HEK293 (cell line): Measurements from ENCODE around the gene SH3BGRL3.

Source experiments
- FEZF1 ChIP-seq: fragments of 450-650 bp; formaldehyde crosslinking; IDR thresholded peaks from 2 replicates; pipeline ENCODE4 v1.5.1; 2016; ENCODE audit warnings: missing biosample characterization, missing genetic modification characterization
- IKZF3 ChIP-seq: fragments of 450-650 bp; IDR thresholded peaks from 2 replicates; pipeline ENCODE4 v1.5.0; 2018; ENCODE audit warnings: missing biosample characterization, mild to moderate bottlenecking, missing genetic modification characterization, moderate library complexity
- MEIS1 ChIP-seq: sonication (generic); formaldehyde crosslinking; IDR thresholded peaks from 2 replicates; pipeline ENCODE4 v1.8.1; 2022; ENCODE audit warnings: missing genetic modification reagents, mild to moderate bottlenecking, borderline replicate concordance
- ZBTB17 ChIP-seq: fragments of 450-650 bp; formaldehyde crosslinking; IDR thresholded peaks from 2 replicates; pipeline ENCODE4 v1.5.1; 2016; ENCODE audit warnings: missing biosample characterization, missing genetic modification characterization
- ZNF155 ChIP-seq: fragments of 450-650 bp; formaldehyde crosslinking; IDR thresholded peaks from 2 replicates; pipeline ENCODE4 v1.5.1; 2016; ENCODE audit warnings: missing biosample characterization, missing genetic modification characterization
- ZNF266 ChIP-seq: fragments of 450-650 bp; formaldehyde crosslinking; IDR thresholded peaks from 2 replicates; pipeline ENCODE4 v1.5.1; 2016; ENCODE audit warnings: missing biosample characterization, missing genetic modification characterization, low read depth
- ZNF274 ChIP-seq, 2 experiments: fragments of 200-500 bp in 1 of 2; fragments of 450-650 bp in 1 of 2; sonication (Bioruptor generic) in 1 of 2; formaldehyde crosslinking in 1 of 2; IDR thresholded peaks; 2 replicates each; pipeline versions ENCODE4 v1.5.1 to v1.6.1; 2014 to 2016; ENCODE audit warnings: borderline replicate concordance in 1 of 2, inconsistent platforms in 1 of 2, low read length in 1 of 2, missing biosample characterization in 1 of 2, missing genetic modification characterization in 1 of 2
- ZNF324 ChIP-seq: fragments of 450-650 bp; formaldehyde crosslinking; IDR thresholded peaks from 2 replicates; pipeline ENCODE4 v1.5.1; 2016; ENCODE audit warnings: missing biosample characterization, missing genetic modification characterization
- ZNF501 ChIP-seq: fragments of 450-650 bp; formaldehyde crosslinking; IDR thresholded peaks from 2 replicates; pipeline ENCODE4 v1.5.1; 2016; ENCODE audit warnings: missing biosample characterization, missing genetic modification characterization
- ZNF571 ChIP-seq: fragments of 450-650 bp; formaldehyde crosslinking; IDR thresholded peaks from 2 replicates; pipeline ENCODE4 v1.5.0; 2017; ENCODE audit warnings: missing biosample characterization, missing genetic modification characterization
- ZNF701 ChIP-seq: fragments of 450-650 bp; formaldehyde crosslinking; IDR thresholded peaks from 2 replicates; pipeline ENCODE4 v1.5.1; 2016; ENCODE audit warnings: missing biosample characterization, missing genetic modification characterization
- ZNF768 ChIP-seq: fragments of 450-650 bp; formaldehyde crosslinking; IDR thresholded peaks from 2 replicates; pipeline ENCODE4 v1.5.1; 2018; ENCODE audit warnings: missing biosample characterization, mild to moderate bottlenecking, missing genetic modification characterization
- ZNF776 ChIP-seq: fragments of 450-650 bp; formaldehyde crosslinking; IDR thresholded peaks from 2 replicates; pipeline ENCODE4 v1.5.0; 2017; ENCODE audit warnings: missing biosample characterization, missing genetic modification characterization, borderline replicate concordance
- ZSCAN23 ChIP-seq: fragments of 450-650 bp; formaldehyde crosslinking; IDR thresholded peaks from 2 replicates; pipeline ENCODE4 v1.5.1; 2016; ENCODE audit warnings: missing biosample characterization, missing genetic modification characterization
- TF ChIP-seq, protein P1 (sequence below): fragments of 450-650 bp; formaldehyde crosslinking; conservative IDR thresholded peaks from 2 replicates; pipeline ENCODE4 v1.5.1; 2016; ENCODE audit warnings: low read depth, missing biosample characterization, missing genetic modification characterization
- TF ChIP-seq, protein P2 (sequence below): fragments of 450-650 bp; formaldehyde crosslinking; IDR thresholded peaks from 2 replicates; pipeline ENCODE4 v1.5.1; 2017; ENCODE audit warnings: missing biosample characterization, missing genetic modification characterization
- TF ChIP-seq, protein P3 (sequence below): fragments of 450-650 bp; formaldehyde crosslinking; IDR thresholded peaks from 2 replicates; pipeline ENCODE4; 2016; ENCODE audit warnings: missing biosample characterization, missing genetic modification characterization
- TF ChIP-seq, protein P4 (sequence below): fragments of 450-650 bp; formaldehyde crosslinking; conservative IDR thresholded peaks from 2 replicates; pipeline ENCODE4 v1.5.1; 2016; ENCODE audit warnings: low read depth, missing biosample characterization, missing genetic modification characterization
- TF ChIP-seq, protein P5 (sequence below): fragments of 450-650 bp; formaldehyde crosslinking; IDR thresholded peaks from 2 replicates; pipeline ENCODE4 v1.5.1; 2016; ENCODE audit warnings: missing biosample characterization, missing genetic modification characterization
- TF ChIP-seq, protein P6 (sequence below): fragments of 450-650 bp; formaldehyde crosslinking; IDR thresholded peaks from 2 replicates; pipeline ENCODE4 v1.5.1; 2016; ENCODE audit warnings: missing biosample characterization, missing genetic modification characterization

Gene SH3BGRL3

DNA sequence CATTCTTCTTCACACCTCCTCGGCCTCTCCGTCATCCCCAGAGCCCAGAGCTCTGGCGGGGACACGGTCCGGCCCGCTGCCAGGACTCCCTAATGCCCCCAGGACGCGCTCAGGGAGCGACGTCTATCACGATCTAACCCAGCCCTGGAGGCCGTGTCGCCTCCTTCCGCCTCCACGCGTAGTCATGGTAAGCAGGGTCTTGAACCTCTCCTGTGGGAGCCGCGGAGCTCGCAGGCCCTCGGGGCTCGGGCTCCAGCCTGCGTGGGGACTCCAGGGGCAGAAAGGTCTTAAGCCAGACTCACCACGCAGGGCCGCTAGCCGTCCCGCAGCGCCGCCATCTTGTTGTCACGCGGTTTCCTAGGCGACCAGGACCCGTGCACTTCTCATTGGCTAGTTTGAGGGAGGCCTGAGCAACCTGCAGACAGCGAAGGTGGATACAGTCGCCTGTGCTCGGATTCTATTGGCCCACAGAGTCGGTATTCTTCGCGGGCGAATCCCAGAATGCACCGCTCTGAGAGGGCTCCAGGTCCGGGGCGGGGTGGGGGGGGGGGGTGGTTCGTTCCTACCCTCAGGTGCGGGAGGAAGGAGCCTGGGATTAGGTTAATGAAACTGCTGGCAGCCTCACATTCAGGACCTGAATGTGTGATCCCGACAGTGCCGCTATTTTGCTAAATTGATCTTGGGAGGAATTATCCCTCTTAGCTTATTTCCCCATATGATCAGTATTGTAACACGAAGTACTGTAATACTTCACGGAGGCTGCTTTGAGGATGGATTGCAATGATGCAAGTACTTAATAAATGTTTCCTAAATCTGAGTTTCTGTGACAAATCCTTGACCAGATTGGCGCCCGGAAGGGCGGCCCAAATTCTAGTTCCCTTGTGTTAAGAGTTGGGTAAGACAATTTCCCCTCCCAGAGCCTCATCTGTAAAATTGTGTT lies 26.7 kb downstream of the SH3BGRL3 start, which contains the start of gene UBXN11 (continued):
- TF ChIP-seq, protein P1, sequence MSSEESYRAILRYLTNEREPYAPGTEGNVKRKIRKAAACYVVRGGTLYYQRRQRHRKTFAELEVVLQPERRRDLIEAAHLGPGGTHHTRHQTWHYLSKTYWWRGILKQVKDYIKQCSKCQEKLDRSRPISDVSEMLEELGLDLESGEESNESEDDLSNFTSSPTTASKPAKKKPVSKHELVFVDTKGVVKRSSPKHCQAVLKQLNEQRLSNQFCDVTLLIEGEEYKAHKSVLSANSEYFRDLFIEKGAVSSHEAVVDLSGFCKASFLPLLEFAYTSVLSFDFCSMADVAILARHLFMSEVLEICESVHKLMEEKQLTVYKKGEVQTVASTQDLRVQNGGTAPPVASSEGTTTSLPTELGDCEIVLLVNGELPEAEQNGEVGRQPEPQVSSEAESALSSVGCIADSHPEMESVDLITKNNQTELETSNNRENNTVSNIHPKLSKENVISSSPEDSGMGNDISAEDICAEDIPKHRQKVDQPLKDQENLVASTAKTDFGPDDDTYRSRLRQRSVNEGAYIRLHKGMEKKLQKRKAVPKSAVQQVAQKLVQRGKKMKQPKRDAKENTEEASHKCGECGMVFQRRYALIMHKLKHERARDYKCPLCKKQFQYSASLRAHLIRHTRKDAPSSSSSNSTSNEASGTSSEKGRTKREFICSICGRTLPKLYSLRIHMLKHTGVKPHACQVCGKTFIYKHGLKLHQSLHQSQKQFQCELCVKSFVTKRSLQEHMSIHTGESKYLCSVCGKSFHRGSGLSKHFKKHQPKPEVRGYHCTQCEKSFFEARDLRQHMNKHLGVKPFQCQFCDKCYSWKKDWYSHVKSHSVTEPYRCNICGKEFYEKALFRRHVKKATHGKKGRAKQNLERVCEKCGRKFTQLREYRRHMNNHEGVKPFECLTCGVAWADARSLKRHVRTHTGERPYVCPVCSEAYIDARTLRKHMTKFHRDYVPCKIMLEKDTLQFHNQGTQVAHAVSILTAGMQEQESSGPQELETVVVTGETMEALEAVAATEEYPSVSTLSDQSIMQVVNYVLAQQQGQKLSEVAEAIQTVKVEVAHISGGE (tag by site-specific recombination): no peak
- TF ChIP-seq ZNF324 (tag by site-specific recombination) (no peak), ZNF274 (IDR thresholded peaks at IDR 0.05; ENCODE audit: low read length) (no peak), ZNF274 (tag by site-specific recombination; IDR thresholded peaks at IDR 0.05; ENCODE audit: borderline replicate concordance) (no peak), ZNF701 (tag by site-specific recombination) (no peak), ZNF571 (tag by site-specific recombination) (no peak), ZNF501 (peak; percentile 69; the same call in 1 of the 2 replicates), ZSCAN23 (tag by site-specific recombination) (no peak), MEIS1 (CRISPR knock-in tag) (no peak), FEZF1 (tag by site-specific recombination) (no peak), ZNF768 (no peak), IKZF3 (no peak), ZBTB17 (tag by site-specific recombination) (peak; percentile 77; the same call in 1 of the 2 replicates), ZNF155 (tag by site-specific recombination) (no peak), ZNF266 (no peak), ZNF776 (tag by site-specific recombination) (no peak)
- TF ChIP-seq, protein P2, sequence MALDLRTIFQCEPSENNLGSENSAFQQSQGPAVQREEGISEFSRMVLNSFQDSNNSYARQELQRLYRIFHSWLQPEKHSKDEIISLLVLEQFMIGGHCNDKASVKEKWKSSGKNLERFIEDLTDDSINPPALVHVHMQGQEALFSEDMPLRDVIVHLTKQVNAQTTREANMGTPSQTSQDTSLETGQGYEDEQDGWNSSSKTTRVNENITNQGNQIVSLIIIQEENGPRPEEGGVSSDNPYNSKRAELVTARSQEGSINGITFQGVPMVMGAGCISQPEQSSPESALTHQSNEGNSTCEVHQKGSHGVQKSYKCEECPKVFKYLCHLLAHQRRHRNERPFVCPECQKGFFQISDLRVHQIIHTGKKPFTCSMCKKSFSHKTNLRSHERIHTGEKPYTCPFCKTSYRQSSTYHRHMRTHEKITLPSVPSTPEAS (tag by site-specific recombination): no peak
- TF ChIP-seq, protein P3, sequence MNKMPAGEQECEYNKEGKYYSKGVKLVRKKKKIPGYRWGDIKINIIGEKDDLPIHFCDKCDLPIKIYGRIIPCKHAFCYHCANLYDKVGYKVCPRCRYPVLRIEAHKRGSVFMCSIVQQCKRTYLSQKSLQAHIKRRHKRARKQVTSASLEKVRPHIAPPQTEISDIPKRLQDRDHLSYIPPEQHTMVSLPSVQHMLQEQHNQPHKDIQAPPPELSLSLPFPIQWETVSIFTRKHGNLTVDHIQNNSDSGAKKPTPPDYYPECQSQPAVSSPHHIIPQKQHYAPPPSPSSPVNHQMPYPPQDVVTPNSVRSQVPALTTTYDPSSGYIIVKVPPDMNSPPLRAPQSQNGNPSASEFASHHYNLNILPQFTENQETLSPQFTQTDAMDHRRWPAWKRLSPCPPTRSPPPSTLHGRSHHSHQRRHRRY: no peak
- TF ChIP-seq, protein P4, sequence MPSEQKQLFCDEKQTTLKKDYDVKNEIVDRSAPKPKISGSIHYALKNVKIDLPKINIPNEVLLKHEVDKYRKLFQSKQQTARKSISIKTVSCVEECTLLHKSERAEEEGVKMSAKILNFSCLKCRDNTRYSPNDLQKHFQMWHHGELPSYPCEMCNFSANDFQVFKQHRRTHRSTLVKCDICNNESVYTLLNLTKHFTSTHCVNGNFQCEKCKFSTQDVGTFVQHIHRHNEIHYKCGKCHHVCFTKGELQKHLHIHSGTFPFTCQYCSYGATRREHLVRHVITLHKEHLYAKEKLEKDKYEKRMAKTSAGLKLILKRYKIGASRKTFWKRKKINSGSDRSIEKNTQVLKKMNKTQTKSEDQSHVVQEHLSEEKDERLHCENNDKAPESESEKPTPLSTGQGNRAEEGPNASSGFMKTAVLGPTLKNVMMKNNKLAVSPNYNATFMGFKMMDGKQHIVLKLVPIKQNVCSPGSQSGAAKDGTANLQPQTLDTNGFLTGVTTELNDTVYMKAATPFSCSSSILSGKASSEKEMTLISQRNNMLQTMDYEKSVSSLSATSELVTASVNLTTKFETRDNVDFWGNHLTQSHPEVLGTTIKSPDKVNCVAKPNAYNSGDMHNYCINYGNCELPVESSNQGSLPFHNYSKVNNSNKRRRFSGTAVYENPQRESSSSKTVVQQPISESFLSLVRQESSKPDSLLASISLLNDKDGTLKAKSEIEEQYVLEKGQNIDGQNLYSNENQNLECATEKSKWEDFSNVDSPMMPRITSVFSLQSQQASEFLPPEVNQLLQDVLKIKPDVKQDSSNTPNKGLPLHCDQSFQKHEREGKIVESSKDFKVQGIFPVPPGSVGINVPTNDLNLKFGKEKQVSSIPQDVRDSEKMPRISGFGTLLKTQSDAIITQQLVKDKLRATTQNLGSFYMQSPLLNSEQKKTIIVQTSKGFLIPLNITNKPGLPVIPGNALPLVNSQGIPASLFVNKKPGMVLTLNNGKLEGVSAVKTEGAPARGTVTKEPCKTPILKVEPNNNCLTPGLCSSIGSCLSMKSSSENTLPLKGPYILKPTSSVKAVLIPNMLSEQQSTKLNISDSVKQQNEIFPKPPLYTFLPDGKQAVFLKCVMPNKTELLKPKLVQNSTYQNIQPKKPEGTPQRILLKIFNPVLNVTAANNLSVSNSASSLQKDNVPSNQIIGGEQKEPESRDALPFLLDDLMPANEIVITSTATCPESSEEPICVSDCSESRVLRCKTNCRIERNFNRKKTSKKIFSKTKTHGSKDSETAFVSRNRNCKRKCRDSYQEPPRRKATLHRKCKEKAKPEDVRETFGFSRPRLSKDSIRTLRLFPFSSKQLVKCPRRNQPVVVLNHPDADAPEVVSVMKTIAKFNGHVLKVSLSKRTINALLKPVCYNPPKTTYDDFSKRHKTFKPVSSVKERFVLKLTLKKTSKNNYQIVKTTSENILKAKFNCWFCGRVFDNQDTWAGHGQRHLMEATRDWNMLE (tag by site-specific recombination): no peak
- TF ChIP-seq, protein P5, sequence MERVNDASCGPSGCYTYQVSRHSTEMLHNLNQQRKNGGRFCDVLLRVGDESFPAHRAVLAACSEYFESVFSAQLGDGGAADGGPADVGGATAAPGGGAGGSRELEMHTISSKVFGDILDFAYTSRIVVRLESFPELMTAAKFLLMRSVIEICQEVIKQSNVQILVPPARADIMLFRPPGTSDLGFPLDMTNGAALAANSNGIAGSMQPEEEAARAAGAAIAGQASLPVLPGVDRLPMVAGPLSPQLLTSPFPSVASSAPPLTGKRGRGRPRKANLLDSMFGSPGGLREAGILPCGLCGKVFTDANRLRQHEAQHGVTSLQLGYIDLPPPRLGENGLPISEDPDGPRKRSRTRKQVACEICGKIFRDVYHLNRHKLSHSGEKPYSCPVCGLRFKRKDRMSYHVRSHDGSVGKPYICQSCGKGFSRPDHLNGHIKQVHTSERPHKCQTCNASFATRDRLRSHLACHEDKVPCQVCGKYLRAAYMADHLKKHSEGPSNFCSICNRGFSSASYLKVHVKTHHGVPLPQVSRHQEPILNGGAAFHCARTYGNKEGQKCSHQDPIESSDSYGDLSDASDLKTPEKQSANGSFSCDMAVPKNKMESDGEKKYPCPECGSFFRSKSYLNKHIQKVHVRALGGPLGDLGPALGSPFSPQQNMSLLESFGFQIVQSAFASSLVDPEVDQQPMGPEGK (tag by site-specific recombination): peak; percentile 66; the same call in 1 of the 2 replicates
- TF ChIP-seq, protein P6, sequence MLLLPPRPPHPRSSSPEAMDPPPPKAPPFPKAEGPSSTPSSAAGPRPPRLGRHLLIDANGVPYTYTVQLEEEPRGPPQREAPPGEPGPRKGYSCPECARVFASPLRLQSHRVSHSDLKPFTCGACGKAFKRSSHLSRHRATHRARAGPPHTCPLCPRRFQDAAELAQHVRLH: 0 out of 2 replicates have a peak, but pooled peaks have one; percentile 23
